ENCODE results near the gene SELL.
"Not testable (repeated sequence)": the region's sequence is repeated elsewhere in the genome, so short reads cannot be mapped to it uniquely, and the experiment has no call there.

The SELL gene

DNA sequence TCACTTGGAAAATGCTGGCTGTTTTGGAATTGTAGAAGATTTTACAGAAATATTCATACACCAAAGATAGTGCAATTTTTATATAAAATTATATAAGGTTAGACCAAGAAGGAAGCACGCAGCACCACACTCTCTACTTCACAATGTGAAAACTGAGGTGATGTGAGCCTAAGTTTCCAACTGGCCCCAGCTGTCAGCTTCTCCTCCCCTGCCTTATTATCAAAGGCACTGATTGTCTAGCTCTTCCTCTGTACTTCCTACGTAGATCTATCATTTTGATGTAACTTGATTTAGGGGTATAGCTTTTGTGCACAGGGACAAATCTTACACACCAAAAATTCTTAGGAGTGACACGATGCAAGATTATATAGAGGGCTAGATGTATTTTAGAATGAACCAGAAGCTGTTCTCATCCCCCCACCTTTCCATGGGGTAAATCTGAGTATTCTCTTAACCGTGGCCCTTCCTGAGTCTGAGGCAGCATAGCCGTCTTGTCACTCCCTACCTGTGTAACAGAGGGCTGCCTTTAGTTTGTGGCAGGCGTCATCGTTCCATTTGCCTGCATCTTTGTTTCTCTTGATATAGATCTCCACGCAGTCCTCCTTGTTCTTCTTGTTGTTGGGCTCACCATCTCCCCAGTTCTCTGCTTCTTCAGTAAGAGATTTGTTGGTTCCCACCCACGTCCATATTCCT lies 3.4 kb downstream of the SELL start:
- DNase-seq (ENCODE audit: low read depth, low spot score), result no peak

DNA sequence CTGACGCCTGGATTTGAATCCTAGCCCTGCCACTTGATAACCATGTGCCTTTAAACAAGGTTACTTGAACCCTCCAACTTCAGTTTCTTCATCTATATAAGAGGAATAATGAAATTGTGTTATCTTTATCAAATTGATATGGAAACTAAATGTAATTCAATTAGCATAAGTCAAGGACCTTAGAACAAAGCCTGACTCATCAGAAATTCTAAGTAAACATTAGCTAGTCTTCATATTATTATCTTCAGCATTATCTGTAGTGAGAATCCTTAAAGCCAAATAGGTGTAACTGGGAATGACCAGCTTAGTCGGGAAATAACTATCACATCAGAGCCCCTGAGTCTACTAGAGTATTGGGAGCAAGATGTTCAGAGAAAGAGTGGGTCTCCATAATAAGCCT lies 6.6 kb downstream of the SELL start:
- no peak for DNase-seq (ENCODE audit: low read depth, low spot score)

DNA sequence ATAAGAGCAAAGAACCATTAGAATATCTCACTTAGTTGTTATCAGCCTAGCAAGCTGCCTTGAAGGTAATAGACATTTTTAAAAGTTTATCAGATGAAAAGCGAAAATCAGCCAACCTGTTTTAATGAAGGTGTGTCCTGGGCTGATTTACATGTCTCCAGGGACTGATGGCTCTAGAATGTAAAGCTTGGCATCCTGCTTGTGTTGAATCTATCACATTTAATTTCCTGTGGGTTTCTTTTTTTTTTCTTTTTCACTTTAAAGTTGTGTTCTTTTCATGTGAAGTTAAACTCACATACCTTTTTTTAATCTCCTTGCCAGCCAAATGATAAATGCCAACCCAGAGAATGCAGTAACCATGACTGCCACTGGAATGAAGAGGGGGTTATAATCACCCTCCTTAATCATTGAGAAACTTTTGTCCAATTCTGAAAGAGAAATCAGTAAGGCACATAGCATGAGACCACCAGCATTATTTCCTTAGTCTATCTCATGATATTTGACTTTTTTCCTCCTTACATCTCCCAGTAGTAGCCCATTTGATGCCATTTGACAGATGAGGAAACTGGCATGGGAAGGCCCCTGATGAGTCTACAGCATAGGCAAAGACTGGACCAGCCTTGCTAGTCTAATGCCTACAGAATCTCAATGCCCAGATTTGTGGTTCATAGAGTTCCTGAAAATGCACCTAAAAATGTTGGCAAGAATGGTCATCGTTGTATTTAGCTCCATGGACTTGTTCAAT lies 10.0 kb downstream of the SELL start:
- DNase-seq (ENCODE audit: low read depth, low spot score), result no peak

DNA sequence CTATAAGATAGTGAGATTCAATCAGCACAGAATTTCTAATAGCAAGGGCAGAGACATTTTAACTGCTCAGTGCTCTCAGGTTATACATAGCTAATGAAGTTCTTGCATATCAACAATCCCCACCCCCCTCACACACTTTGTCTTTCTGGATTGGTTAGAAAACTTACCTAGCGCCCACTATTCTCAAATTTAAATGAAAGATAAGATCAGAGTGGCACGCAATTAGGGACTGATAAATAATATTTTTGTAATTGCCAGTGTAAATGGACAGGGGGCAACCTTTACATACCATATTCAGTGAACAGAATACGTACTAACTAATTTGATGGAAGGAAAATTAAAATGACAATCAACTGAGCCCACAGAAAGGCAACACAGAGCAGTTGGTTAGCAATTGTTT lies 11.7 kb downstream of the SELL start:
- no peak for DNase-seq (ENCODE audit: low read depth, low spot score)

DNA sequence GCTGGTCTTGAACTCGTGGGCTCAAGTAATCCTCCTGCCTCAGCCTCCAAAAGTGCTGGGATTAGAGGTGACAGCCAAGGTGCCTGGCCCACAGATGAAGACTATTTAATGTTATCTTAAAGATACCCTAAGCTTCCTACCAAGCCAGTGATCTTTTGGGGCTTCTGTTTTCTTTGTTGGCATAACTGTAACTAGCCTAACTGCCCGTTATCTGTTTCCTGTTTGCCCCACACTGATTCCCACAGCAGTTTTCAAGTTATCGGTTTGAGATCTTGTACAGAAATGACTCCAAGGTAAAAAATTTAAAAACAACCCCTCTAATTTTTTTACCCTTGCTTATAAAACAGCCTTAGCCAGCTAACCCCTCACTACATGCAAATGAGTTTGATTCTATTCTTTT lies 12.4 kb downstream of the SELL start:
- no peak for DNase-seq (ENCODE audit: low read depth, low spot score)

DNA sequence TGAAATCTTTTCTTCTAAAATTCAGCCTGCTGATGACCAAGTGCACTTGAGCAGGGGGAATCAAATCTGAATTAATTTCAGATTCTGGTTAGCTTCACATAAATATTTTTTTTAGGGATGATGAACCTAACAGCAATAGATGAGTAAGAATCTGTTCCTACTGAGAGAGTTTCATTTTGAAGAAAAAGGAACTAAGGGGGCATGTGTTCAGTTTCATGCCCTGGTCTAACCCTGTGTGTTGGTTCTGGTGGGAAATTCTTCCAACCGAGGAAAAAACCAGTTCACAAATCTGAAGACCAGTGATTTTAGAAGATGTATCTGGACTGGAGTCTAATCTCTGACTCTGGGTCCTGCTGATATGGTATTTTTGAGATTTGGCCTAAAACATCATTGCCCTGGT lies 13.7 kb downstream of the SELL start:
- no peak for DNase-seq (ENCODE audit: low read depth, low spot score)

DNA sequence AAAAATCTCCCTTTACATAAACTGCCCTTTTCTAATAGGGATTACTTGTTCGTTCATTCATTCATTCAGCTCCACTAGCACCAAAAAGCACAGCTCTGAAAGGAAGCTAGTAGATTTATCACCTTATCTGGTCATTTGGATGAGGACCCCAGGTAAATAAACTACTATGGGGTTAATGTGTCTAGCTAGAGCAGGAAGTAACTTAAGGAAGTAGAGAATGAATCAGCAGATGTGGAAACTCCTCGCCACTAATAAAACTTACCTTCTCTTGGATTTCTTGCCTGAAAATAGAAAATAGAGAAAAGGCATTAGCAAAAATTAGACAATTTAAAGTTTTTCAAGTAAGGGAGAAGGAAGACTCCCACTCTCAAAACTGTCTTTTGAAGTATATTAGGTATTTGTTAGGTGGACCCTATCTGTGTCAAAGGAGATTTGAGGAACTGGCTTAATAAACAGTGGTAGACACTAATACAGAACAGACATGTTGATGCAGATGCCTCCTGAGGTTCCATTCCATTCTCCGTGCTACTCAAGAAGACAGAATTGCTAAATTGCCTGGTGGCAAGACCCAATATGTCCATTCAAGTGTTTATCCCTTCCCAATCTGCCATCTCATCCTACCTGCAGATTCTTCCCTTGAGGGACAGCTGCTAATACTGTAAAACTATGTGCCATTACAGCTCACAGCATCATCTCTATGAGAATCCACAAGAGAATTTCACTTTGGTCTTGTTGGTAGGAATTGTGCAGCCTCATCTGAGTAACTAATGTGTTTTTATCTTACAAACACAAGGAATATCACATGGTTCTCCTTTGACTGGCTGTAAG lies 14.9 kb downstream of the SELL start:
- DNase-seq (ENCODE audit: low read depth, low spot score), result no peak

DNA sequence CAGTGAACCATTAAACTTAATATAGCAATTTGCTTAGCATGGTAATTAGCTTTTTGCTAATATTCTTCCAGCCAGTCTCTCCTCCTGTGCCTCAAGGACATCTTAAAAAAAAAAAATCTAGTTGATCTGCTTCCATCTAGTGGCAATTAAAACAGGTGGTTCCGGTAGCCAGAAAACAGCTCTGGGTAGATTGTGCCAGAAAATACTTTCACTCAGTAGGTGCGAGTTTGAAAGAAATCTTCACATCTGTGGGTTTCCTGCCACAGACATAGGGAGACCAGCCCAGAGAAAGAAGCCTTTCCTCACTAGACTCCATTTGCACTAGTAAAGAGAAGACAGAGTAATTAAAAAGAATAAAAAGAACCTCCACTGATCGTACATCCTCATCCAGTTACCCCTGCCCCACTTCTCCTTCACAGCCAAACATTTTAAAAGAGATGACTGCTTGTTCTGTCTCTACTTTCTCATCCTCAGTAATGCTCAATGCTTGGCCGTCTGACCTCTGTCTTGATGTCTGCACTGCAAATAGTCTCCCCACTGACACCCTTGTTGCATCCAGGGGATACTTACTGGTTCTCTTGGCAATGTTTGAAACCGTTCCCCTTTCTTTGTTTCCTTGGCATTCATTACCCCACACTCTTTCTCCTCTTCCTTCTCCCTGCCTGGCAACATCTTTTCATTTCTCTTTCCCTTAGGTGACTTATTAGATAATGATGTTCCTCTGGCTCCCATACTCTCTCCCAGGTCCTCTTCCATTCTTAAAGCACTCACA lies 16.9 kb downstream of the SELL start:
- no peak for DNase-seq (ENCODE audit: low read depth, low spot score)

DNA sequence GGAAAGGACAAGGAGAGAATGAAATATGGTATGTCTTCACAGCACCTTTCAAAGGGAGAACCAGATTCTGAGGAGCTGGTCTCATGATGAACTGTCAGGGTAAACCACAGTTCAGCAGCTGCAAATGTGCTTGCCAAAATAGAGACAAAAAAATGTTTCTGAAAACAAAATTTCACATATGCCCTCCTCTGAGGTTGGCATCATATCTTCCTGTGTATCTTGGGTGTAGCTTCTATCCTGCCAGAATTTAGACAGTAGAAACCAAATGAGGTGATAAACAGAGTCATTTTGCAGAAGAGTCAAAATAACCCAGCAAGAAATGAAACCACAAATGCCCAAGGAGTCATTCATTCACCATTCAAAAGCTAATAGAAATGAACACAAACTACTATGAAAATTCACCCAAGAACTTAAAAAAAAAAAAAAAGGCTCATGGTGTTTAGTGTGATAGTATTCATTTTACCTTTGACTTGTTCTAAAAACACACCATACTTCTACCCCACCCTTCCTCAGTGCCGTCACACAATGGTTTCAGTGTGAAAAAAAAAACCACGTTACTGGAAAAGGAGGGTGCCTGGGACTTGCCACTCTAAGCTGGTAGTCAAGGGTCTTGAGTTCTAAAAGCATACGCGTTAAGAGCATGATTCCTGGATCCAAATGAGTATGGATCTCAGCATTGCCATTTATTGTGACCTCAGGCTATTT lies 18.5 kb downstream of the SELL start:
- no peak for DNase-seq (ENCODE audit: low read depth, low spot score)

DNA sequence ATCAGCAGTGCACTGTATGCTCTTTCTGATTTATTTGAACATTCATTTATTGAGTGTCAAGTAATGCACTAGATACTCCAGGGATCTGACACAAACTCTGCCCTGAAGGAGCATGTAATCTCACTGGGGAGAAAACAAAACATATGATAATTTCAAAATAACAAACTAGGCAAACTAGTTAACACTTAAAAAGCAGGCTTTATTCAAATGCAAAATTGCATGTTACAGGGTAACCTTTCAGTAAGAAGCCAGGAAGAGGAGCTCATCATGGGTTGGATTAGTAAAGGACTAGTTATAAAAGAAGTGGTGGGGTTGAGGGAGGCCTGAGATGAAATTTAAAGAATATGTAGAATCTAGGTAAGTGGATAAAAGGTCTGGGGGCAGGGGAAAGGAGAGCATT lies 20.9 kb downstream of the SELL start:
- DNase-seq (ENCODE audit: low read depth, low spot score), result no peak

DNA sequence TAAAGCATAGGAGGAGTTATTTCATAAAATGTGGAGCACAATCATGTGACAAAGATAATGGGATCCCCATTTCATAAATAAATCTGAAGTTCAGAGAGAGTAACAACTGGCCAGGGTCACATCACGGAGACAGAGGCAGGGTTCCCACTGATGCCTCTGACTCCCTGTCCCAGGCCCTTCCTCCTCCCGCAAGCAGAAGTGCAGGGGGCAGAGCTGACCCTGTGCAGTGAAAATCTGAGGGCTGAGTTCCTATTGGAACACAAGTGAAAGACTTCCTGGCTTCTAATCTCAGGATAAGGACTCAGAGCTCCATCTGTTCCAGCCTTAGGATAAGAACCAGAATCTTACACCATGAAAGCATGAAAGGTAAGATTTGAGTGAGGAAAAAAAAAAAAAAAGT lies 22.0 kb downstream of the SELL start:
- no peak for DNase-seq (ENCODE audit: low read depth, low spot score)

DNA sequence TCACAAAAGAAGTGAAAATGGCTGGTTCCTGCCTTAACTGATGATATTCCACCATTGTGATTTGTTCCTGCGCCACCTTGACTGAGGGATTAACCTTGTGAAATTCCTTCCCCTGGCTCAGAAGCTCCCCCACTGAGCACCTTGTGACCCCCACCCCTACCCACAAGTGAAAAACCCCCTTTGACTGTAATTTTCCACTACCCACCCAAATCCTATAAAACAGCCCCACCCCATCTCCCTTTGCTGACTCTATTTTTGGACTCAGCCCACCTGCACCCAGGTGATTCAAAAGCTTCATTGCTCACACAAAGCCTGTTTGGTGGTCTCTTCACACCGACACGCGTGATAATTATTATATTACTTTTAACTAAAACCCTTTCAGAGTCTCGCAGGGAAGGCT lies 23.0 kb downstream of the SELL start:
- not testable (repeated sequence) for DNase-seq (ENCODE audit: low read depth, low spot score)

DNA sequence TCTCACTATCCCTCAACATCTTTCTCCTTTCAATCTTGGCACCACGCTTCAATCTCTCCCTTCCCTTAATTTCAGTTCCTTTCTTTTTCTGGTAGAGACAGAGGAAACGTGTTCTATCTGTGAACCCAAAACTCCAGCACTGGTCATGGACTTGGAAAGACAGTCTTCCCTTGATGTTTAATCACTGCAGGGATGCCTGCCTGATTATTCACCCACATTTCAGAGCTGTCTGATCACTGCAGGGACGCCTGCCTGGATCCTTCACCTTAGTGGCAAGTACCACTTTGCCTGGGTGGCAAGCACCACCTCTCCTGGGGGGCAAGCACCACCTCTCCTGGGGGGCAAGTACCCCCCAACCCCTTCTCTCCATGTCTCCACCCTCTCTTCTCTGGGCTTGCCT lies 27.8 kb downstream of the SELL start:
- DNase-seq (ENCODE audit: low read depth, low spot score), result no peak

DNA sequence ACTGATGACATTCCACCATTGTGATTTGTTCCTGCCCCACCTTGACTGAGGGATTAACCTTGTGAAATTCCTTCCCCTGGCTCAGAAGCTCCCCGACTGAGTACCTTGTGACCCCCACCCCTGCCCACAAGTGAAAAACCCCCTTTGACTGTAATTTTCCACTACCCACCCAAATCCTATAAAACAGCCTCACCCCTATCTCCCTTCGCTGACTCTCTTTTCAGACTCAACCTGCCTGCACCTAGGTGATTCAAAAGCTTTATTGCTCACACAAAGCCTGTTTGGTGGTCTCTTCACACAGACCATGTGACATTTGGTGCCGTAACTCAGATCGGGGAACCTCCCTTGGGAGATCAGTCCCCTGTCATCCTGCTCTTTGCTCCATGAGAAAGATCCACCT lies 28.3 kb downstream of the SELL start:
- not testable (repeated sequence) for DNase-seq (ENCODE audit: low read depth, low spot score)

DNA sequence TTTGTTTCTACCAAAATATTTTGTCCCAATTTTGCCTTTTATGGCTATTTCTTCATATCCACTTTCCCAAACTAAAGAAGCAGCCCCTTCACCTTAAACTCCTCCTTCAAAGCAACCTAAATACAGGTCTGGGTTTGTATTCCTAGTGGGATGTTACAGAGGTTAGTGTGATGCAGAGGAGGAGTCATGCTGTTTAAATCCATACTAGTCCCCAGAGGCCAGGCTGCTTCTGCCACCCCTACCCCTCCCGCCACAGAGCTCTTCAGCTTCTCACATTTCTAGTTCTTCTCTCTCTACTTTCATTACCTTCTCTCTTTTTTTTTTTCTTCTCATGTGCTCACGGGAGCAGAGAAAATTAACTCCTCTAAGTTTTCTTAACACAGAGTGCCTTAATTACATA lies 29.3 kb downstream of the SELL start:
- DNase-seq (ENCODE audit: low read depth, low spot score), result no peak

DNA sequence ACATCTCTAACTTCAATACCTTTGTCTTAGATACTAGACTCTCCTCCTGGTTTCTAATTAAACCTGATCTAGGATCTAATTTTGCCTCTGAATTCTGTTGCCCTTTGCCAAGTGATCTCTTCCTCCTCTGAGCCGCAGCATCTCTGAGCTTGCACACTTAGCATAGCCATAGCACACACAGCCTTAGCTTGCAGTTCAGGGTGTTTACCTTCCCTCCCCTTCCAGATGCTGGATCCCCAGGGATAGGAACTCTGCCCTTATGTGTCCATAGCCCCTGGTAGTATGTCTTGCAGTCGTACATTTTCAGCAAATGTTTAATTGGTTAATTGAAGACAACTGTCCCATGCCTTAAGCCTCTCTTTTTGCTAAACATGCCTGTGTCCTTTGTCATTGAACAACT lies 30.3 kb downstream of the SELL start:
- no peak for DNase-seq (ENCODE audit: low read depth, low spot score)

DNA sequence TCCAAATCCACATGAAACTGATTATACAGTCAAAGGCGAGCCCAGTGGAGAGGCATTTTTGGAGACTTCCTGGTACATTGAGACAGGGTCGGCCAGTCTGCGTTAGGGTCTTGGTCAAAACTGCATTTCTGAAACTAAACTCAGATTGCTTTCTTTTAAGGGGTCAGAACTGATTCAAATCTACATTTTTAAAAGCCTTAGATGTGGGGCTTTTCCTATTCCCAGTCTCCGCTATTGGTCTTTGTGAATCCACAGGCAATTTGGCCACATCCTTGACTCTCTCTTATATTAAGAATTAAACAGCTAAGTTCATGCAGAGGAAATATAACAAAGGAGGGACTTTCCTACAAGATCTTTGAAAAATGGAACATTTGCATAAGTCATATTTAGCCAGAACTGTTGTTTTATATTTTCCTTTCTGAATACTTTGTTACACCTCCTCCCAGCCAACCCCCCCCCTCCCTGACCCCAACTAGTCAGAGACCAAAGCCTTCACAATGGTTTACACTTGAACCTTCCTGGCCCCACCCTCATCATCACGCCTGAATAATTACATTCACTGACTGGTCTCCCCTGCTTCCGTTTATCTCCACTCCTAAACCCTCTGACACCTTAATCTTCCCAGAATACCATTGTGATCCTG lies 30.9 kb downstream of the SELL start:
- peak; percentile 29 for DNase-seq (ENCODE audit: low read depth, low spot score)

DNA sequence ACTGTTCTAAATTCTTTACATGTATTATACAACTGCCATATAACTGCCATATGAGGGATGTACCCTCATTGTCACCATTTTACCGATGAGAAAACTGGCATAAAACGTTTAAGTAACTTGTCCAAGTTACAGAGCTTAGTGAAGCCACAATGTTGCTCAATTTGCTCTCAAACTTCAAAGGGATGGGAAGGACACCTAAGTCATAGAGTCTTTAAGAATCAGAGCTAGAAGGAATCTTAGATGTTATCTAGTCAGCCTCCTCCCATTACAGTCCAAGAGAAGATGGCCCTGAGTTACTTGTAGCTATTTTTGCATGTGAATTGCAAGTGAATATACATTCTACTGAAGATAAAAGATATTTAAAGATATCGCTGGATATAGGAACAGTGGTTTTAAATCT lies 31.7 kb downstream of the SELL start:
- DNase-seq (ENCODE audit: low read depth, low spot score), result no peak

DNA sequence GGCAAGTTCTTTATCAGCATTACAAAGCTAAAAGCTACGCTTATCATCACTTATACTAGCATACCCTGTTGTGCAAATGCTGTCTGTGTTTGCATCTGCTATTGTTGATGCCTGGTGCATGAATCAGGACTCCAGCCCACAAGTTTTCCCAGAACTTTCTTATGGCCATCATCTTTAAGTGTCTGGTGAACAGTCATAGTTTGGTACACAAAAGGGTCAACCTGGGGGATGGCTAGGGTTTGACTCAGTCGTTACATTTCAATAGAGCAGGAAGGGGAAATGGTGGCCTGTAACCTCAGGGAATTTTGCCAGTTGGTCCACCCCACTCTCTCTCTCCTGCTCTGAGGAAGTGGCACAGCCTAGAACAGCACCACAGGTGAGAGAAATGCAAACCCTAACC lies 35.4 kb downstream of the SELL start:
- no peak for DNase-seq (ENCODE audit: low read depth, low spot score)

DNA sequence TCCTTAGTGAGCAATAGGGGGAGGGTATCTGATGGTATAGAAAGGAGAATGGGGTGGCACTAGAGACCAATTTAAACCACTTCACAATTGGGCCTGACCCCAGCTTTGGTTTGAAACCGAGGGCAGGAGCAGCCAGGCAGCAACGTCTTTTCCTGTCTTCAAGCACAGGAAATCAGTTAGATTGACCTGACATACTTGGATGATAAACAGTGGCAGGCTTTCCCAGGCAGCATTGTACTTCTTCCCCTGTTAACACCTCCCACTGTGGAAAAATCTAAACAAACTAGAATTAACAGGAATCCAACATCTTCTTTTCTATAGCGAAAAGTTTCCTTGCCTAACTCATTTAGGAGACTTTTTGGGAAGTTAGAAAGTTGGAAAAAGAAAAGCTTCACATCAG lies 40.6 kb downstream of the SELL start:
- no peak for DNase-seq (ENCODE audit: low read depth, low spot score)

DNA sequence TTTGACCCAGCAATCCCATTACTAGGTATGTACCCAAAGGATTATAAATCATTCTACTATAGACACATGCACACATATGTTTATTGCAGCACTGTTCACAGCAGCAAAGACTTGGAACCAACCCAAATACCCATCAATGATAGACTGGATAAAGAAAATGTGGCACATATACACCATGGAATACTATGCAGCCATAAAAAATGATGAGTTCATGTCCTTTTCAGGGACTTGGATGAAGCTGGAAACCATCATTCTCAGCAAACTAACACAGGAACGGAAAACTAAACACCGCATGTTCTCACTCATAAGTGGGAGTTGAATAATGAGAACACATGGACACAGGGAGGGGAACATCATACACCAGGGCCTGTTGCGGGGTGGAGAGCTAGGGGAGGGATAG lies 41.2 kb downstream of the SELL start:
- DNase-seq (ENCODE audit: low read depth, low spot score), result not testable (repeated sequence)

Data from activated naive CD8-positive, alpha-beta T cell treated with anti-CD3 and anti-CD28 coated beads, Interleukin-2, amount 50 U/mL, for 16 hours (primary cell).